IMR-90 (cell line): ENCODE data around the gene FXYD6. TPM values are rescaled to one million over a fixed set of nuclear protein-coding genes. Genes with fewer than 3 reads are reported as not detected.

ENCODE experiments used
- ATAC-seq: fragments of 200-7000 bp; cut with Tn5 transposase; 2 replicates; pipeline ENCODE4 v1.9.1; 2020; ENCODE audit warnings: low read depth, mild to moderate bottlenecking, moderate library complexity
- BruUV-seq: library from RNA; stranded (reverse); fragments of 400-500 nt; replicated peaks from 2 replicates; lab custom pipeline; 2021; lab: Mats Ljungman, UMichigan
- CTCF ChIA-PET: fragments of 300-600 bp; formaldehyde crosslinking; extraction: SDS; loops from one replicate; lab custom pipeline; 2021; ENCODE audit warnings: antibody characterized with exemption; lab: Yijun Ruan, JAX
- POLR2A ChIA-PET: fragments of 300-600 bp; sonication (Branson Sonifier 250); formaldehyde crosslinking; loops from one replicate; lab custom pipeline; 2022; ENCODE audit warnings: antibody characterized with exemption; ENCODE audit not compliant: unreplicated experiment; lab: Charles Lee
- DNase-seq: peaks from one replicate; pipeline ENCODE4 v3.0.0; 2013
- H2AFZ ChIP-seq: replicated peaks from 2 replicates; pipeline ENCODE3; 2013; ENCODE audit warnings: low read length, mild to moderate bottlenecking; ENCODE audit not compliant: poor library complexity
- H2AK5ac ChIP-seq: 2 replicates; pipeline ENCODE4 v1.6.1; 2013; ENCODE audit warnings: low read depth, low read length, inconsistent platforms
- H2AK9ac ChIP-seq: replicated peaks from 2 replicates; pipeline ENCODE3; 2013; ENCODE audit warnings: mild to moderate bottlenecking, low read depth, low read length, moderate library complexity; ENCODE audit not compliant: poor library complexity
- H2BK120ac ChIP-seq: 2 replicates; pipeline ENCODE4 v1.6.1; 2013; ENCODE audit warnings: low read depth, low read length, inconsistent platforms
- H2BK15ac ChIP-seq: 3 replicates; pipeline ENCODE4 v1.6.1; 2013; ENCODE audit warnings: low read depth, low read length, inconsistent platforms
- H2BK20ac ChIP-seq: 2 replicates; pipeline ENCODE4 v1.6.1; 2013; ENCODE audit warnings: low read depth, mild to moderate bottlenecking, inconsistent platforms, low read length, moderate library complexity
- H2BK5ac ChIP-seq: 2 replicates; pipeline ENCODE4 v1.6.1; 2013; ENCODE audit warnings: mild to moderate bottlenecking, low read depth, low read length, inconsistent platforms; ENCODE audit not compliant: poor library complexity, severe bottlenecking
- H3K14ac ChIP-seq: replicated peaks from 2 replicates; pipeline ENCODE4 v1.6.1; 2013; ENCODE audit warnings: low read depth, low read length, inconsistent platforms
- H3K18ac ChIP-seq: 2 replicates; pipeline ENCODE4 v1.6.1; 2013; ENCODE audit warnings: low read depth, low read length, control low read depth
- H3K23ac ChIP-seq: 2 replicates; pipeline ENCODE4 v1.6.1; 2013; ENCODE audit warnings: low read depth, low read length, inconsistent platforms
- H3K27ac ChIP-seq: 2 replicates; pipeline ENCODE4 v1.5.1; 2013; ENCODE audit warnings: mild to moderate bottlenecking, control low read depth, low read length; ENCODE audit not compliant: insufficient read depth
- H3K27me3 ChIP-seq: 2 replicates; pipeline ENCODE4 v1.6.1; 2013; ENCODE audit warnings: low read length; ENCODE audit not compliant: control insufficient read depth, insufficient read depth
- H3K36me3 ChIP-seq: 2 replicates; pipeline ENCODE4 v1.6.1; 2013; ENCODE audit warnings: low read length, mixed read lengths; ENCODE audit not compliant: control insufficient read depth, insufficient read depth
- H3K4ac ChIP-seq: 2 replicates; pipeline ENCODE4 v1.6.1; 2013; ENCODE audit warnings: low read depth, low read length, inconsistent platforms
- H3K4me1 ChIP-seq: 2 replicates; pipeline ENCODE4 v1.6.1; 2013; ENCODE audit warnings: low read length, mixed read lengths; ENCODE audit not compliant: control insufficient read depth, insufficient read depth
- H3K4me2 ChIP-seq: 2 replicates; pipeline ENCODE4 v1.6.1; 2013; ENCODE audit warnings: low read depth, mild to moderate bottlenecking, control low read depth, low read length, moderate library complexity
- H3K4me3 ChIP-seq: 2 replicates; pipeline ENCODE4 v1.5.1; 2013; ENCODE audit warnings: low read depth, mild to moderate bottlenecking, control low read depth, low read length, moderate library complexity; ENCODE audit not compliant: insufficient read depth
- H3K56ac ChIP-seq: 2 replicates; pipeline ENCODE4 v1.6.1; 2013; ENCODE audit warnings: low read length, inconsistent platforms; ENCODE audit not compliant: insufficient read depth; ENCODE audit errors: extremely low read depth
- H3K79me1 ChIP-seq, 2 experiments: 2 replicates each; pipeline ENCODE4 v1.6.1; 2013; ENCODE audit warnings: low read length in 2 of 2, inconsistent platforms in 1 of 2, low read depth in 1 of 2
- H3K9ac ChIP-seq: 2 replicates; pipeline ENCODE4 v1.6.1; 2013; ENCODE audit warnings: low read depth, low read length, control low read depth
- H3K9me1 ChIP-seq: 2 replicates; pipeline ENCODE4 v1.6.1; 2013; ENCODE audit warnings: low read length, inconsistent platforms; ENCODE audit not compliant: insufficient read depth
- H3K9me3 ChIP-seq: 2 replicates; pipeline ENCODE4 v1.6.1; 2013; ENCODE audit warnings: low read length; ENCODE audit not compliant: control insufficient read depth, insufficient read depth
- H4K20me1 ChIP-seq: 2 replicates; pipeline ENCODE4 v1.6.1; 2013; ENCODE audit warnings: low read length, inconsistent platforms; ENCODE audit not compliant: insufficient read depth
- H4K5ac ChIP-seq: 2 replicates; pipeline ENCODE4 v1.6.1; 2013; ENCODE audit warnings: mild to moderate bottlenecking, low read depth, low read length, control low read depth
- H4K8ac ChIP-seq, 2 experiments: 2 replicates each; pipeline ENCODE4 v1.6.1; 2013; ENCODE audit warnings: low read depth in 2 of 2, low read length in 2 of 2, control low read depth in 1 of 2, inconsistent platforms in 1 of 2
- H4K91ac ChIP-seq: 2 replicates; pipeline ENCODE4 v1.6.1; 2013; ENCODE audit warnings: low read depth, low read length, inconsistent platforms; ENCODE audit not compliant: insufficient read depth
- BHLHE40 ChIP-seq: fragments of 150-350 bp; IDR thresholded peaks from 2 replicates; pipeline ENCODE4 v1.6.1; 2016; ENCODE audit warnings: mild to moderate bottlenecking, low read depth, low read length
- CHD1 ChIP-seq: IDR thresholded peaks from 2 replicates; pipeline ENCODE4 v1.6.1; 2012; ENCODE audit warnings: low read depth, low read length, improper control_type of control experiment
- FOS ChIP-seq: fragments of 150-350 bp; IDR thresholded peaks from 2 replicates; pipeline ENCODE4 v1.6.1; 2016; ENCODE audit warnings: low read depth, low read length
- MAFK ChIP-seq: IDR thresholded peaks from 2 replicates; pipeline ENCODE4 v1.6.1; 2012; ENCODE audit warnings: low read depth, low read length, improper control_type of control experiment
- MAZ ChIP-seq: IDR thresholded peaks from 2 replicates; pipeline ENCODE4 v1.6.1; 2012; ENCODE audit warnings: low read depth, mild to moderate bottlenecking, low read length, improper control_type of control experiment, moderate library complexity, borderline replicate concordance
- NFE2L2 ChIP-seq: fragments of 150-350 bp; IDR thresholded peaks from 2 replicates; pipeline ENCODE4 v1.6.1; 2016; ENCODE audit warnings: low read depth, mild to moderate bottlenecking, low read length
- POLR2A ChIP-seq: IDR thresholded peaks from 2 replicates; pipeline ENCODE4 v1.6.1; 2012; ENCODE audit warnings: mild to moderate bottlenecking, low read depth, low read length
- RAD21 ChIP-seq: IDR thresholded peaks from 2 replicates; pipeline ENCODE4 v1.6.1; 2012; ENCODE audit warnings: low read length, improper control_type of control experiment
- RCOR1 ChIP-seq: IDR thresholded peaks from 2 replicates; pipeline ENCODE4 v1.6.1; 2012; ENCODE audit warnings: mild to moderate bottlenecking, low read length, improper control_type of control experiment; ENCODE audit not compliant: insufficient replicate concordance
- SMC3 ChIP-seq: fragments of 150-350 bp; IDR thresholded peaks from 2 replicates; pipeline ENCODE4 v1.6.1; 2016; ENCODE audit warnings: low read depth, mild to moderate bottlenecking, antibody characterized with exemption, low read length, moderate library complexity
- WGBS, 2 experiments: methylation state at CpG; one replicate each; pipeline versions ENCODE4 v1.1.5 to v1.1.7; 2013; ENCODE audit warnings: missing lambda C conversion rate in 2 of 2; ENCODE audit not compliant: insufficient read length in 1 of 2; ENCODE audit errors: extremely low coverage in 2 of 2; 5-methylcytosine and 5-hydroxymethylcytosine counted together
- dilution Hi-C: fragments of 300-500 bp; cut with HindIII; formaldehyde crosslinking; loops from one replicate; pipeline ENCODE4 v1.14.3; 2018; ENCODE audit warnings: low sequenced_read_pairs; ENCODE audit not compliant: unreplicated experiment
- in situ Hi-C: fragments of 300-500 bp; cut with MboI; formaldehyde crosslinking; loops from 3 replicates; pipeline ENCODE4 v1.14.3; 2019; ENCODE audit warnings: low sequenced_read_pairs, inconsistent platforms, mixed read lengths
- intact Hi-C: fragments of 100-400 bp; cut with micrococcal nuclease; formaldehyde crosslinking; loops from 2 replicates; pipeline ENCODE4 v1.10.0; 2022
- polyA plus RNA-seq, 3 experiments: library from polyadenylated mRNA; depleted of rRNA; stranded (reverse); fragments of >200 nt; gene quantifications; 2 replicates each; pipeline ENCODE4 v1.2.3, GENCODE V29; 2012; ENCODE audit warnings: low replicate concordance in 1 of 3
- total RNA-seq: library from RNA; depleted of rRNA; stranded (reverse); fragments of >200 nt; gene quantifications from 2 replicates; pipeline ENCODE4 v1.2.3, GENCODE V29; 2012
- TF ChIP-seq, protein P1 (sequence below): fragments of 150-350 bp; IDR thresholded peaks from 2 replicates; pipeline ENCODE4 v1.6.1; 2017; ENCODE audit warnings: mild to moderate bottlenecking, antibody characterized with exemption, low read length, low read depth
- TF ChIP-seq, protein P2 (sequence below): conservative IDR thresholded peaks from 2 replicates; pipeline ENCODE4 v1.5.1; 2012; ENCODE audit warnings: mild to moderate bottlenecking, low read depth, low read length, improper control_type of control experiment

Gene FXYD6
- total and polyA plus RNA-seq, 2 of the 4 experiments (the other 2 are of a cell fraction), result 0.32 TPM; not detected in 1

DNA sequence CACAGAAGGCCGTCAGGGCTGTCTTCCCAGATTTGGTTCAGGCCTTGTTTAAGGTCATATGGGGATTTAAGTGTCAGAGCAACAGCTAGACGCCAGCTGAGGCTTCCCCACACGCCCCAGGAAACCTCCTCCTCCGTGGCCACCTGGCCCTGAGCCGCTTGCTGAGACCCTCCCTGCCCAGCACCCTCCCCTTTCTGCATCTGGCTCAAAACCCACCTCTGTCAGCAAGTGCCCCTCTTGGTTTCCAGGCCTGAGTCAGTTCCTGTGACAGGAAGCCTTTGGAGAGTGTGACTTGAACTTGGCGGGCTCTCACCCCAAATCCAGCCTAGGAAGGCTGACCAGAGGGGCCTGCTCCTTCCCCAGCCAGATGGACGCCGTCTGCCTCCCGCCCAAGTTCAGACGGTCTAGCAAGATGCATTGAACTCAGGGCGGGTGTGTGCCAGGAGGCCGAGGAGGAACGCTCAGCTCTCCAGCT, 52.5 kb downstream of the FXYD6 start:
- DNase-seq (no peak), ATAC-seq (no peak)
- intact Hi-C loops (no loop called here), in situ Hi-C loops (no loop called here), dilution Hi-C loops (no loop called here)
- H3K56ac ChIP-seq, result no peak overlapping the region
- H3K23ac ChIP-seq, result no peak overlapping the region
- no peak overlapping the region for H3K4me2 ChIP-seq
- H3K27ac ChIP-seq, result no peak overlapping the region
- WGBS, 2 experiments, result no CpG with 5 or more reads among the region's 13 CpGs
- no peak overlapping the region for H2AK5ac ChIP-seq
- BruUV-seq, result no TSS peak
- H3K79me1 ChIP-seq, result no peaks in the 10 kb centered on the region
- no peaks in the 10 kb centered on the region for H3K9me3 ChIP-seq
- H3K9me1 ChIP-seq, result no peaks in the 10 kb centered on the region
- no peak overlapping the region for H3K4me3 ChIP-seq
- H2BK15ac ChIP-seq, result no peak overlapping the region
- no peak overlapping the region for H2BK5ac ChIP-seq
- H3K9ac ChIP-seq, result no peak overlapping the region
- H4K91ac ChIP-seq, result no peak overlapping the region
- no peak overlapping the region for H2BK120ac ChIP-seq
- no peak overlapping the region for H3K18ac ChIP-seq
- H2AK9ac ChIP-seq, result no peak overlapping the region
- no peak overlapping the region for H3K14ac ChIP-seq
- TF ChIP-seq MAFK (no peak), RAD21 (no peak), MAZ (no peak), RCOR1 (no peak), NFE2L2 (no peak), CHD1 (no peak), SMC3 (no peak), POLR2A (no peak), FOS (no peak), BHLHE40 (no peak)
- TF ChIP-seq, protein P1, sequence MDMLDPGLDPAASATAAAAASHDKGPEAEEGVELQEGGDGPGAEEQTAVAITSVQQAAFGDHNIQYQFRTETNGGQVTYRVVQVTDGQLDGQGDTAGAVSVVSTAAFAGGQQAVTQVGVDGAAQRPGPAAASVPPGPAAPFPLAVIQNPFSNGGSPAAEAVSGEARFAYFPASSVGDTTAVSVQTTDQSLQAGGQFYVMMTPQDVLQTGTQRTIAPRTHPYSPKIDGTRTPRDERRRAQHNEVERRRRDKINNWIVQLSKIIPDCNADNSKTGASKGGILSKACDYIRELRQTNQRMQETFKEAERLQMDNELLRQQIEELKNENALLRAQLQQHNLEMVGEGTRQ, result no peak
- TF ChIP-seq, protein P2, sequence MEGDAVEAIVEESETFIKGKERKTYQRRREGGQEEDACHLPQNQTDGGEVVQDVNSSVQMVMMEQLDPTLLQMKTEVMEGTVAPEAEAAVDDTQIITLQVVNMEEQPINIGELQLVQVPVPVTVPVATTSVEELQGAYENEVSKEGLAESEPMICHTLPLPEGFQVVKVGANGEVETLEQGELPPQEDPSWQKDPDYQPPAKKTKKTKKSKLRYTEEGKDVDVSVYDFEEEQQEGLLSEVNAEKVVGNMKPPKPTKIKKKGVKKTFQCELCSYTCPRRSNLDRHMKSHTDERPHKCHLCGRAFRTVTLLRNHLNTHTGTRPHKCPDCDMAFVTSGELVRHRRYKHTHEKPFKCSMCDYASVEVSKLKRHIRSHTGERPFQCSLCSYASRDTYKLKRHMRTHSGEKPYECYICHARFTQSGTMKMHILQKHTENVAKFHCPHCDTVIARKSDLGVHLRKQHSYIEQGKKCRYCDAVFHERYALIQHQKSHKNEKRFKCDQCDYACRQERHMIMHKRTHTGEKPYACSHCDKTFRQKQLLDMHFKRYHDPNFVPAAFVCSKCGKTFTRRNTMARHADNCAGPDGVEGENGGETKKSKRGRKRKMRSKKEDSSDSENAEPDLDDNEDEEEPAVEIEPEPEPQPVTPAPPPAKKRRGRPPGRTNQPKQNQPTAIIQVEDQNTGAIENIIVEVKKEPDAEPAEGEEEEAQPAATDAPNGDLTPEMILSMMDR, result no peak
- H3K4me1 ChIP-seq, result peaks cover 6% of the 10 kb centered on the region; the same call in 1 of the 2 replicates
- ChIA-PET CTCF (interaction anchor here (0.9 to 1.1 kb wide), 2 partner anchors 22 to 123 kb away, joined by 3 to 7 read pairs; no protein-coding TSS in a partner anchor), POLR2A (no interaction called here)
- peaks cover 2% of the 10 kb centered on the region; the same call in 1 of the 2 replicates for H3K27me3 ChIP-seq
- H3K36me3 ChIP-seq, result no peaks in the 10 kb centered on the region
- no peak overlapping the region for H4K5ac ChIP-seq
- no peak overlapping the region for H2BK20ac ChIP-seq
- H4K8ac ChIP-seq, result no peak overlapping the region
- peak overlapping the region; percentile 76 for H2AFZ ChIP-seq
- no peaks in the 10 kb centered on the region for H4K20me1 ChIP-seq
- H3K4ac ChIP-seq, result no peak overlapping the region
